Activated CD4-positive, alpha-beta memory T cell treated with anti-CD3 and anti-CD28 coated beads for 36 hours (primary cell): ENCODE measurements around the gene FSD1L. TPM values are rescaled to one million over a fixed set of nuclear protein-coding genes. Genes with fewer than 3 reads are reported as not detected.

Experiments used
- CTCF ChIA-PET: fragments of 350-600 bp; sonication (Branson Sonifier 250); formaldehyde crosslinking; loops from one replicate; lab custom pipeline; 2021; ENCODE audit warnings: antibody characterized with exemption, inconsistent platforms; lab: Charles Lee
- POLR2A ChIA-PET: fragments of 350-600 bp; sonication (Branson Sonifier 250); formaldehyde crosslinking; loops from one replicate; lab custom pipeline; 2021; ENCODE audit warnings: antibody characterized with exemption; lab: Charles Lee
- DNase-seq: peaks from one replicate; pipeline ENCODE4 v3.0.0-alpha.2; 2020
- H3K27ac Mint-ChIP-seq: one replicate; pipeline ENCODE4 v1.8.0; 2021; ENCODE audit warnings: mixed read lengths
- H3K27me3 Mint-ChIP-seq: one replicate; pipeline ENCODE4 v1.8.0; 2021; ENCODE audit warnings: mixed read lengths
- H3K36me3 Mint-ChIP-seq: one replicate; pipeline ENCODE4 v1.8.0; 2021; ENCODE audit warnings: mixed read lengths
- H3K4me1 Mint-ChIP-seq: one replicate; pipeline ENCODE4 v1.8.0; 2021; ENCODE audit warnings: low read depth, mixed read lengths
- H3K4me3 Mint-ChIP-seq: one replicate; pipeline ENCODE4 v1.8.0; 2021; ENCODE audit warnings: mild to moderate bottlenecking, mixed read lengths
- H3K9me3 Mint-ChIP-seq: one replicate; pipeline ENCODE4 v1.8.0; 2021; ENCODE audit warnings: mixed read lengths
- intact Hi-C: fragments of 100-400 bp; cut with micrococcal nuclease; formaldehyde crosslinking; loops from one replicate; pipeline ENCODE4 v1.15.1; 2023
- total RNA-seq, 2 experiments: library from RNA; stranded (reverse); gene quantifications; one replicate each; pipeline ENCODE4 v1.2.3, GENCODE V29; 2021

FSD1L gene
- total RNA-seq, result 1 to 10 TPM; 3.2 to 3.6 TPM

GRCh38 chr9:105447814-105448812, at the start of gene FSD1L:
Gene FSD1L (plus strand): TSS chr9:105448034. CDS start chr9:105448221, 187 bp downstream.
- H3K9me3 Mint-ChIP-seq, result no peaks in the 10 kb centered on the region
- POLR2A ChIA-PET, result no interaction called here
- peak within 1 kb of the TSS; percentile 63 for H3K4me3 Mint-ChIP-seq
- H3K27ac Mint-ChIP-seq, result peak within 1 kb of the TSS; percentile 49
- no peaks in the 10 kb centered on the region for H3K27me3 Mint-ChIP-seq
- CTCF ChIA-PET, result no interaction called here
- peaks cover 13% of the 10 kb centered on the region for H3K4me1 Mint-ChIP-seq
- H3K36me3 Mint-ChIP-seq, result no peaks in the 10 kb centered on the region
- DNase-seq, result peak; percentile 90
- intact Hi-C loops, result loop anchor here (1.0 to 5.0 kb wide), 6 partner anchors 94 to 1356 kb away; partner anchors contain the start of genes FKTN, SLC44A1 and SMC2

GRCh38 chr9:105399117-105399516, 48.7 kb upstream of the FSD1L start:
- POLR2A ChIA-PET, result no interaction called here
- no peaks in the 10 kb centered on the region for H3K36me3 Mint-ChIP-seq
- H3K27ac Mint-ChIP-seq, result no peak overlapping the region
- intact Hi-C loops, result no loop called here
- CTCF ChIA-PET, result interaction anchor here (0.6 kb wide), 1 partner anchor 104 kb away, joined by 3 read pairs; no protein-coding TSS in a partner anchor
- H3K9me3 Mint-ChIP-seq, result no peaks in the 10 kb centered on the region
- peaks cover 6% of the 10 kb centered on the region for H3K4me1 Mint-ChIP-seq
- DNase-seq, result no peak
- no peak overlapping the region for H3K4me3 Mint-ChIP-seq
- peaks cover 45% of the 10 kb centered on the region for H3K27me3 Mint-ChIP-seq

- peaks cover 60% of the 10 kb centered on the region for H3K27me3 Mint-ChIP-seq
- peaks cover 25% of the 10 kb centered on the region for H3K4me1 Mint-ChIP-seq
- H3K27ac Mint-ChIP-seq, result no peak overlapping the region
- intact Hi-C loops, result loop anchor here (10.0 kb wide), 1 partner anchor 417 kb away; no protein-coding TSS in a partner anchor
- CTCF ChIA-PET, result no interaction called here
- DNase-seq, result no peak
- POLR2A ChIA-PET, result no interaction called here
- H3K4me3 Mint-ChIP-seq, result no peak overlapping the region
- peaks cover under 1% of the 10 kb centered on the region for H3K9me3 Mint-ChIP-seq
- peaks cover under 1% of the 10 kb centered on the region for H3K36me3 Mint-ChIP-seq
Observed at GRCh38 chr9:105401651-105402050, 46.2 kb upstream of the FSD1L start.

- POLR2A ChIA-PET, result no interaction called here
Observed at GRCh38 chr9:105403552-105404248, 44.1 kb upstream of the FSD1L start.

GRCh38 chr9:105405514-105406131, 42.2 kb upstream of the FSD1L start:
- peak; percentile 71 for DNase-seq
- Mint-ChIP-seq H3K27me3 (peaks cover 70% of the 10 kb centered on the region), H3K27ac (peak overlapping the region; percentile 43), H3K4me1 (peaks cover 25% of the 10 kb centered on the region), H3K36me3 (peaks cover 6% of the 10 kb centered on the region), H3K9me3 (peaks cover 11% of the 10 kb centered on the region), H3K4me3 (peak overlapping the region; percentile 7)
- ChIA-PET CTCF (interaction anchor here (0.7 to 1.5 kb wide), 3 partner anchors 45 to 541 kb away, joined by 3 to 6 read pairs (median 4); no protein-coding TSS in a partner anchor), POLR2A (interaction anchor here (1.2 to 1.4 kb wide), 4 partner anchors 26 to 288 kb away, joined by 3 to 7 read pairs (median 4); partner anchors contain the start of genes SLC44A1 and TMEM38B)
- intact Hi-C loops, result loop anchor here (2.0 to 10.0 kb wide), 3 partner anchors 45 to 421 kb away; partner anchors contain the start of gene SLC44A1

More at GRCh38 chr9:105403552-105404248, 44.1 kb upstream of the FSD1L start:
- H3K36me3 Mint-ChIP-seq, result peaks cover 4% of the 10 kb centered on the region
- no peak overlapping the region for H3K4me3 Mint-ChIP-seq
- no peak overlapping the region for H3K27ac Mint-ChIP-seq
- CTCF ChIA-PET, result interaction anchor here (1.2 kb wide), 1 partner anchor 43 kb away, joined by 3 read pairs; no protein-coding TSS in a partner anchor
- peaks cover 6% of the 10 kb centered on the region for H3K9me3 Mint-ChIP-seq
- intact Hi-C loops, result loop anchor here (2.0 to 10.0 kb wide), 3 partner anchors 43 to 419 kb away; partner anchors contain the start of gene SLC44A1
- no peak for DNase-seq
- H3K4me1 Mint-ChIP-seq, result peaks cover 25% of the 10 kb centered on the region
- peaks cover 60% of the 10 kb centered on the region for H3K27me3 Mint-ChIP-seq

- no peak for DNase-seq
- POLR2A ChIA-PET, result interaction anchor here (1.2 to 1.4 kb wide), 2 partner anchors 25 to 46 kb away, joined by 4 to 5 read pairs; no protein-coding TSS in a partner anchor
- CTCF ChIA-PET, result no interaction called here
- peaks cover 25% of the 10 kb centered on the region for H3K4me1 Mint-ChIP-seq
- intact Hi-C loops, result loop anchor here (10.0 kb wide), 1 partner anchor 422 kb away; no protein-coding TSS in a partner anchor
- no peak overlapping the region for H3K4me3 Mint-ChIP-seq
- peaks cover 6% of the 10 kb centered on the region for H3K36me3 Mint-ChIP-seq
- H3K9me3 Mint-ChIP-seq, result peaks cover 14% of the 10 kb centered on the region
- H3K27me3 Mint-ChIP-seq, result peaks cover 73% of the 10 kb centered on the region
- no peak overlapping the region for H3K27ac Mint-ChIP-seq
Observed at GRCh38 chr9:105406369-105406768, 41.5 kb upstream of the FSD1L start.

GRCh38 chr9:105413525-105413924, 34.3 kb upstream of the FSD1L start:
- CTCF ChIA-PET, result interaction anchor here (0.6 to 5.3 kb wide), 4 partner anchors 235 to 369 kb away, joined by 3 to 22 read pairs (median 3); no protein-coding TSS in a partner anchor
- no peak overlapping the region for H3K27ac Mint-ChIP-seq
- H3K4me3 Mint-ChIP-seq, result no peak overlapping the region
- peaks cover 48% of the 10 kb centered on the region for H3K27me3 Mint-ChIP-seq
- H3K9me3 Mint-ChIP-seq, result peaks cover 15% of the 10 kb centered on the region
- intact Hi-C loops, result no loop called here
- peaks cover 4% of the 10 kb centered on the region for H3K4me1 Mint-ChIP-seq
- peaks cover 4% of the 10 kb centered on the region for H3K36me3 Mint-ChIP-seq
- no peak for DNase-seq
- POLR2A ChIA-PET, result no interaction called here

GRCh38 chr9:105414947-105415661, 32.7 kb upstream of the FSD1L start:
- H3K27me3 Mint-ChIP-seq, result peaks cover 37% of the 10 kb centered on the region

GRCh38 chr9:105415662-105415980, 32.2 kb upstream of the FSD1L start:
- DNase-seq, result no peak
- H3K9me3 Mint-ChIP-seq, result peaks cover 9% of the 10 kb centered on the region
- H3K4me1 Mint-ChIP-seq, result peaks cover 4% of the 10 kb centered on the region
- POLR2A ChIA-PET, result interaction anchor here (0.6 kb wide), 1 partner anchor 74 kb away, joined by 4 read pairs; no protein-coding TSS in a partner anchor
- intact Hi-C loops, result loop anchor here (1.0 to 2.0 kb wide), 5 partner anchors 171 to 635 kb away; partner anchors contain the start of gene SLC44A1
- H3K4me3 Mint-ChIP-seq, result no peak overlapping the region
- CTCF ChIA-PET, result interaction anchor here (1.0 to 5.3 kb wide), 13 partner anchors 29 to 672 kb away, joined by 3 to 22 read pairs (median 4); no protein-coding TSS in a partner anchor
- peaks cover 2% of the 10 kb centered on the region for H3K36me3 Mint-ChIP-seq
- H3K27me3 Mint-ChIP-seq, result peaks cover 32% of the 10 kb centered on the region
- no peak overlapping the region for H3K27ac Mint-ChIP-seq

More at GRCh38 chr9:105414947-105415661, 32.7 kb upstream of the FSD1L start:
- peaks cover 9% of the 10 kb centered on the region for H3K9me3 Mint-ChIP-seq
- CTCF ChIA-PET, result interaction anchor here (1.0 to 5.3 kb wide), 14 partner anchors 30 to 672 kb away, joined by 3 to 22 read pairs (median 4); no protein-coding TSS in a partner anchor
- peaks cover 4% of the 10 kb centered on the region for H3K4me1 Mint-ChIP-seq
- intact Hi-C loops, result loop anchor here (1.0 to 2.0 kb wide), 5 partner anchors 170 to 634 kb away; partner anchors contain the start of gene SLC44A1
- no peak overlapping the region for H3K27ac Mint-ChIP-seq
- peak; percentile 53 for DNase-seq
- no peak overlapping the region for H3K4me3 Mint-ChIP-seq
- H3K36me3 Mint-ChIP-seq, result peaks cover 2% of the 10 kb centered on the region
- POLR2A ChIA-PET, result interaction anchor here (0.6 kb wide), 1 partner anchor 73 kb away, joined by 4 read pairs; no protein-coding TSS in a partner anchor

GRCh38 chr9:105416840-105417239, 31.0 kb upstream of the FSD1L start:
- H3K27ac Mint-ChIP-seq, result no peak overlapping the region

More at GRCh38 chr9:105416840-105417239, 31.0 kb upstream of the FSD1L start:
- peaks cover 4% of the 10 kb centered on the region for H3K4me1 Mint-ChIP-seq
- H3K9me3 Mint-ChIP-seq, result peaks cover 2% of the 10 kb centered on the region
- ChIA-PET CTCF (interaction anchor here (5.3 kb wide), 1 partner anchor 257 kb away, joined by 22 read pairs; no protein-coding TSS in a partner anchor), POLR2A (no interaction called here)
- no peak overlapping the region for H3K4me3 Mint-ChIP-seq
- H3K36me3 Mint-ChIP-seq, result peaks cover under 1% of the 10 kb centered on the region
- peaks cover 22% of the 10 kb centered on the region for H3K27me3 Mint-ChIP-seq
- DNase-seq, result no peak
- intact Hi-C loops, result no loop called here
